H9 (cell line): ENCODE data around the gene KIF7. TPM values are rescaled to one million over a fixed set of nuclear protein-coding genes. Genes with fewer than 3 reads are reported as not detected.

ENCODE experiments used
- DNase-seq: peaks from one replicate; pipeline ENCODE4 v3.0.0-alpha.2; 2017
- H2AFZ ChIP-seq: one replicate; pipeline ENCODE4 v1.6.1; 2013; ENCODE audit warnings: mild to moderate bottlenecking, low read length, control low read depth, moderate library complexity
- H2AK5ac ChIP-seq: 2 replicates; pipeline ENCODE4 v1.6.1; 2013; ENCODE audit warnings: low read length, control low read depth, mixed read lengths; ENCODE audit not compliant: insufficient read length
- H2BK120ac ChIP-seq: one replicate; pipeline ENCODE4 v1.6.1; 2013; ENCODE audit warnings: low read depth, mild to moderate bottlenecking, low read length, control low read depth, inconsistent platforms; ENCODE audit not compliant: poor library complexity, severe bottlenecking
- H2BK12ac ChIP-seq: 2 replicates; pipeline ENCODE4 v1.6.1; 2013; ENCODE audit warnings: low read length, control low read depth, mixed read lengths, low read depth; ENCODE audit not compliant: insufficient read length
- H2BK15ac ChIP-seq: 2 replicates; pipeline ENCODE4 v1.6.1; 2013; ENCODE audit warnings: low read depth, low read length, control low read depth
- H2BK20ac ChIP-seq: one replicate; pipeline ENCODE4 v1.6.1; 2013; ENCODE audit warnings: low read depth, mild to moderate bottlenecking, low read length, control low read depth, inconsistent platforms; ENCODE audit not compliant: poor library complexity, severe bottlenecking
- H2BK5ac ChIP-seq: 2 replicates; pipeline ENCODE4 v1.6.1; 2013; ENCODE audit warnings: low read length, control low read depth, mixed read lengths; ENCODE audit not compliant: insufficient read length
- H3K14ac ChIP-seq: 2 replicates; pipeline ENCODE4 v1.6.1; 2013; ENCODE audit warnings: low read length, control low read depth; ENCODE audit not compliant: insufficient read depth
- H3K18ac ChIP-seq: 2 replicates; pipeline ENCODE4 v1.6.1; 2013; ENCODE audit warnings: low read depth, mild to moderate bottlenecking, mixed read lengths, low read length, control low read depth; ENCODE audit not compliant: insufficient read length
- H3K23ac ChIP-seq: 2 replicates; pipeline ENCODE4 v1.6.1; 2013; ENCODE audit warnings: low read length, control low read depth, mixed read lengths, low read depth; ENCODE audit not compliant: insufficient read length
- H3K23me2 ChIP-seq: 2 replicates; pipeline ENCODE4 v1.6.1; 2013; ENCODE audit warnings: low read depth, mild to moderate bottlenecking, mixed read lengths, low read length, control low read depth; ENCODE audit not compliant: insufficient read length, poor library complexity, severe bottlenecking
- H3K27ac ChIP-seq: 2 replicates; pipeline ENCODE4 v1.5.1; 2013; ENCODE audit warnings: low read length, control low read depth, mixed read lengths, low read depth; ENCODE audit not compliant: insufficient read length
- H3K27me3 ChIP-seq: 2 replicates; pipeline ENCODE4 v1.6.1; 2013; ENCODE audit warnings: low read length, control low read depth, inconsistent platforms; ENCODE audit not compliant: insufficient read depth
- H3K4ac ChIP-seq: 2 replicates; pipeline ENCODE4 v1.6.1; 2013; ENCODE audit warnings: low read depth, mild to moderate bottlenecking, control low read depth, inconsistent platforms, low read length, moderate library complexity
- H3K4me1 ChIP-seq: 2 replicates; pipeline ENCODE4 v1.6.1; 2013; ENCODE audit warnings: low read length, control low read depth, inconsistent platforms; ENCODE audit not compliant: insufficient read depth
- H3K4me2 ChIP-seq: 2 replicates; pipeline ENCODE4 v1.6.1; 2013; ENCODE audit warnings: low read length, control low read depth, mixed read lengths; ENCODE audit not compliant: insufficient read length, insufficient read depth
- H3K56ac ChIP-seq: 2 replicates; pipeline ENCODE4 v1.6.1; 2013; ENCODE audit warnings: low read depth, mild to moderate bottlenecking, mixed read lengths, low read length, control low read depth; ENCODE audit not compliant: insufficient read length
- H3K79me1 ChIP-seq: 2 replicates; pipeline ENCODE4 v1.6.1; 2013; ENCODE audit warnings: low read depth, mild to moderate bottlenecking, moderate library complexity, low read length, control low read depth, inconsistent platforms; ENCODE audit not compliant: insufficient read depth, poor library complexity, severe bottlenecking
- H3K79me2 ChIP-seq: 2 replicates; pipeline ENCODE4 v1.6.1; 2013; ENCODE audit warnings: low read length, control low read depth, inconsistent platforms; ENCODE audit not compliant: insufficient read depth
- H3K9ac ChIP-seq: 2 replicates; pipeline ENCODE4 v1.6.1; 2013; ENCODE audit warnings: low read length, control low read depth, mixed read lengths; ENCODE audit not compliant: insufficient read length; ENCODE audit errors: extremely low read depth
- H3K9me3 ChIP-seq: one replicate; pipeline ENCODE4 v1.6.1; 2013; ENCODE audit warnings: low read depth, low read length, inconsistent platforms; ENCODE audit not compliant: control insufficient read depth
- H3T11ph ChIP-seq: one replicate; pipeline ENCODE4 v1.6.1; 2013; ENCODE audit warnings: mild to moderate bottlenecking, low read length, control low read depth, inconsistent platforms
- H4K20me1 ChIP-seq: one replicate; pipeline ENCODE4 v1.6.1; 2013; ENCODE audit not compliant: control insufficient read depth, insufficient read length, insufficient read depth
- H4K5ac ChIP-seq: 2 replicates; pipeline ENCODE4 v1.6.1; 2013; ENCODE audit warnings: low read depth, mild to moderate bottlenecking, mixed read lengths, low read length, control low read depth; ENCODE audit not compliant: insufficient read length
- H4K8ac ChIP-seq: replicated peaks from 2 replicates; pipeline ENCODE4 v1.6.1; 2013; ENCODE audit warnings: low read length, control low read depth, mixed read lengths, low read depth; ENCODE audit not compliant: insufficient read length
- H4K91ac ChIP-seq: 2 replicates; pipeline ENCODE4 v1.6.1; 2013; ENCODE audit warnings: low read depth, mild to moderate bottlenecking, moderate library complexity, mixed read lengths, low read length, control low read depth; ENCODE audit not compliant: insufficient read length
- H3K27ac Mint-ChIP-seq, 3 experiments: 2 replicates in 2 of 3; 3 replicates in 1 of 3; pipeline ENCODE4 v1.8.0; 2020 to 2021; ENCODE audit warnings: mixed read lengths in 3 of 3, mild to moderate bottlenecking in 1 of 3, moderate library complexity in 1 of 3
- H3K27me3 Mint-ChIP-seq: 2 replicates; pipeline ENCODE4 v1.8.0; 2021; ENCODE audit warnings: low read depth, mild to moderate bottlenecking, moderate library complexity, mixed read lengths
- H3K36me3 Mint-ChIP-seq, 3 experiments: 2 replicates in 2 of 3; 3 replicates in 1 of 3; pipeline ENCODE4 v1.8.0; 2020 to 2021; ENCODE audit warnings: low read depth in 3 of 3, mixed read lengths in 3 of 3; ENCODE audit not compliant: insufficient read depth in 1 of 3
- H3K4me1 Mint-ChIP-seq, 2 experiments: 2 replicates each; pipeline ENCODE4 v1.8.0; 2020; ENCODE audit warnings: mixed read lengths in 2 of 2
- H3K4me3 Mint-ChIP-seq, 2 experiments: 2 replicates in 1 of 2; 3 replicates in 1 of 2; pipeline ENCODE4 v1.8.0; 2020 to 2021; ENCODE audit warnings: mild to moderate bottlenecking in 2 of 2, mixed read lengths in 2 of 2, moderate library complexity in 1 of 2
- H3K9me3 Mint-ChIP-seq, 2 experiments: 2 replicates in 1 of 2; 3 replicates in 1 of 2; pipeline ENCODE4 v1.8.0; 2020; ENCODE audit warnings: mild to moderate bottlenecking in 2 of 2, mixed read lengths in 2 of 2, moderate library complexity in 1 of 2
- total RNA-seq: library from RNA; stranded (reverse); gene quantifications from 2 replicates; pipeline ENCODE4 v1.2.1, GENCODE V29; 2021
- TF ChIP-seq, protein P1 (sequence below): fragments of 200-600 bp; sonication (generic); conservative IDR thresholded peaks from 3 replicates; pipeline ENCODE4 v1.8.0; 2021; ENCODE audit warnings: antibody characterized with exemption, mild to moderate bottlenecking

KIF7 gene
- total RNA-seq, 1 experiment from 2014 or later = 22.0 TPM

DNA sequence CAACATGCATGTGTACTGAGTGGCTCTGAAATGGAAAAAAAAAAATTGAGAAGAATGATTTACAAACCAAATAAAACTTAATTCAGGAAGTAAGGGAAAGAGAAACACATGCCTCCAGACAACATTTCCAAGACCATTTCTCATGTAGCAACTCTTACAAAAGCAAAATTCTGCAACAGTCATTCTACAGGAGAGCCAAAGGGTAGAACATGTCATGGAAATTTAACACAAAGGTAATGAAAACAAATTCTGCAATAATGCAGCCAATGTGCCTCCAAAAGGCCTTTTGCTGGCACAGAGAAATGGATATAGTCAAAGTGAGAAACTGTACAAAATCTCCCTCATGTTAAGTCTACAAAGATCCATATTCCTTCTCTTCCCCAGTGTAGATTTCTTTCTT lies 31.3 kb upstream of the KIF7 start:
- H3K23ac ChIP-seq = no peak overlapping the region
- H4K91ac ChIP-seq = no peak overlapping the region
- H3K9ac ChIP-seq = no peak overlapping the region
- no peaks in the 10 kb centered on the region for H3K9me3 ChIP-seq
- H4K8ac ChIP-seq = no peak overlapping the region
- TF ChIP-seq, protein P1, sequence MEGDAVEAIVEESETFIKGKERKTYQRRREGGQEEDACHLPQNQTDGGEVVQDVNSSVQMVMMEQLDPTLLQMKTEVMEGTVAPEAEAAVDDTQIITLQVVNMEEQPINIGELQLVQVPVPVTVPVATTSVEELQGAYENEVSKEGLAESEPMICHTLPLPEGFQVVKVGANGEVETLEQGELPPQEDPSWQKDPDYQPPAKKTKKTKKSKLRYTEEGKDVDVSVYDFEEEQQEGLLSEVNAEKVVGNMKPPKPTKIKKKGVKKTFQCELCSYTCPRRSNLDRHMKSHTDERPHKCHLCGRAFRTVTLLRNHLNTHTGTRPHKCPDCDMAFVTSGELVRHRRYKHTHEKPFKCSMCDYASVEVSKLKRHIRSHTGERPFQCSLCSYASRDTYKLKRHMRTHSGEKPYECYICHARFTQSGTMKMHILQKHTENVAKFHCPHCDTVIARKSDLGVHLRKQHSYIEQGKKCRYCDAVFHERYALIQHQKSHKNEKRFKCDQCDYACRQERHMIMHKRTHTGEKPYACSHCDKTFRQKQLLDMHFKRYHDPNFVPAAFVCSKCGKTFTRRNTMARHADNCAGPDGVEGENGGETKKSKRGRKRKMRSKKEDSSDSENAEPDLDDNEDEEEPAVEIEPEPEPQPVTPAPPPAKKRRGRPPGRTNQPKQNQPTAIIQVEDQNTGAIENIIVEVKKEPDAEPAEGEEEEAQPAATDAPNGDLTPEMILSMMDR = no peak
- H3K4me1 ChIP-seq = no peaks in the 10 kb centered on the region
- no peak overlapping the region for H3K56ac ChIP-seq
- H3K79me1 ChIP-seq = no peaks in the 10 kb centered on the region
- no peak overlapping the region for H2BK15ac ChIP-seq
- no peak overlapping the region for H3T11ph ChIP-seq
- H2AK5ac ChIP-seq = no peak overlapping the region
- no peak overlapping the region for H2BK20ac ChIP-seq
- H3K4me3 Mint-ChIP-seq = no peak overlapping the region
- H2BK120ac ChIP-seq = no peak overlapping the region
- no peak overlapping the region for H2BK12ac ChIP-seq
- H2BK5ac ChIP-seq = no peak overlapping the region
- H3K27me3 ChIP-seq = no peaks in the 10 kb centered on the region
- DNase-seq = no peak
- no peaks in the 10 kb centered on the region for H3K9me3 Mint-ChIP-seq
- H3K27ac Mint-ChIP-seq = no peak overlapping the region
- peaks cover 10% of the 10 kb centered on the region for H3K27me3 Mint-ChIP-seq
- no peak overlapping the region for H3K4me2 ChIP-seq
- no peaks in the 10 kb centered on the region for H3K79me2 ChIP-seq
- no peak overlapping the region for H3K27ac ChIP-seq
- no peak overlapping the region for H4K5ac ChIP-seq
- no peaks in the 10 kb centered on the region for H4K20me1 ChIP-seq
- H3K36me3 Mint-ChIP-seq = no peaks in the 10 kb centered on the region
- peaks cover 4% of the 10 kb centered on the region for H3K23me2 ChIP-seq
- H3K18ac ChIP-seq = no peak overlapping the region
- no peak overlapping the region for H3K4ac ChIP-seq
- H3K4me1 Mint-ChIP-seq = peaks cover 3% of the 10 kb centered on the region in 2 experiments
- no peak overlapping the region for H2AFZ ChIP-seq
- no peak overlapping the region for H3K14ac ChIP-seq
